Superior temporal gyrus (tissue), 1 donor: ENCODE results near the gene UGGT2.
A peak's percentile ranks its signal among the peaks of the same experiment; 100 is the strongest.
"Not testable (repeated sequence)": the region's sequence is repeated elsewhere in the genome, so short reads cannot be mapped to it uniquely, and the experiment has no call there.

Experiments used
- DNase-seq: peaks from one replicate; pipeline ENCODE4 v3.0.0-alpha.2; 2016; ENCODE audit errors: extremely low spot score

The UGGT2 gene

DNA sequence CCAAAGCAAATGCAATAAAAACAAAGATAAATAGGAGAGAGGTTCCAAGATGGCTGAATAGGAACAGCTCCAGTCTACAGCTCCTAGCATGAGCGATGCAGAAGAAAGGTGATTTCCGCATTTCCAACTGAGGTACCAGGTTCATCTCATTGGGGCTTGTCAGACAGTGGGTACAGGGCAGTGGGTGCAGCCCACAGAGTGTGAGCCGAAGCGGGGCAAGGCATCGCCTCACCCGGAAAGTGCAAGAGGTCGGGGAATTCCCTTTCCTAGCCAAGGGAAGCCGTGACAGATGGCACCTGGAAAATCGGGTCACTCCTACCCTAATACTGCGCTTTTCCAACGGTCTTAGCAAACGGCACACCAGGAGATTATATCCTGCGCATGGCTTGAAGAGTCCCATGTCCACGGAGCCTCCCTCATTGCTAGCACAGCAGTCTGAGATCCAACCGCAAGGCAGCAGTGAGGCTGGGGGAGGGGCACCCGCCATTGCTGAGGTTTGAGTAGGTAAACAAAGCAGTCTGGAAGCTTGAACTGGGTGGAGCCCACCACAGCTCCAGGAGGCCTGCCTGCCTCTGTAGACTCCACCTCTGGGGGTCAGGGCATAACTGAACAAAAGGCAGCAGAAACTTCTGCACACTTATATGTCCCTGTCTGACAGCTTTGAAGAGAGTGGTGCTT lies 6.6 kb downstream of the UGGT2 start:
- DNase-seq, result not testable (repeated sequence)

- DNase-seq, result no peak
Observed at GRCh38 chr13:96044238-96044637, 9.0 kb downstream of the UGGT2 start.

DNA sequence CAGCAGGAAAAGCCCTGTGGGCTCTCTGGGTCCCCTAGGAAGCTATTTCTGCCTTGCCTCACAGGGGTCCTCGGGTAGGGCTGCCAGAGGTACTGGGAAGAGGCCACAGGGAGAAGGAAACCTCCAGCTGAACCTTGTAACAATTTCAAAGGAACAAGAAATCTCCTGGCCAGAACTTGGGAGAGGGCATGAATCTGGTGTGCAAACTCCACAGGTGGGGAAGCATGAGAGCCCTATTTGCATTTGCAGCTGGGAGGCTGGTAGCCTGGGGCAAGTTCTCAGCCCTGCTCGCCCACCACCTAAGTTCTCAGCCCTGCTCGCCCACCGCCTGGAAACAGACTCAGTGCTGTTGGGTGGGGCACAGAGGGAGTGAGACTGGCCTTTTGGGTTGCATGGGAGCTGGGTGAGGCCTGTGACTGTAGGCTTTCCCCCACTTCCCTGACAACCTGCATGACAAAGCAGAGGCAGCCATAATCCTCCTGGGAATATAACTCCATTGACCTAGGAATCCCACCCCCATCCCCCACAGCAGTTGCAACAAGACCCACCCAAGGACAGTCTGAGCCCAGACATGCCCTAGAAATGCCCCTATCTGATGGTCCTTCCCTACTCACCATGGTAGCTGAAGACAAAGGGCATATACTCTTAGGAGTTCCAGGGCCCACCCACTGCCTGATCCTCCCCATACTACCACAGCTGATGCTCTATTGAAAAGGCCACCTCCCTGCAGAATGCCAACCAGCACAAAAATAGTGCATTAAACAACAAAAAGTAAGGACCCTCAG lies 11.7 kb downstream of the UGGT2 start:
- no peak for DNase-seq

- DNase-seq, result no peak
Observed at GRCh38 chr13:96036515-96036914, 16.7 kb downstream of the UGGT2 start.

DNA sequence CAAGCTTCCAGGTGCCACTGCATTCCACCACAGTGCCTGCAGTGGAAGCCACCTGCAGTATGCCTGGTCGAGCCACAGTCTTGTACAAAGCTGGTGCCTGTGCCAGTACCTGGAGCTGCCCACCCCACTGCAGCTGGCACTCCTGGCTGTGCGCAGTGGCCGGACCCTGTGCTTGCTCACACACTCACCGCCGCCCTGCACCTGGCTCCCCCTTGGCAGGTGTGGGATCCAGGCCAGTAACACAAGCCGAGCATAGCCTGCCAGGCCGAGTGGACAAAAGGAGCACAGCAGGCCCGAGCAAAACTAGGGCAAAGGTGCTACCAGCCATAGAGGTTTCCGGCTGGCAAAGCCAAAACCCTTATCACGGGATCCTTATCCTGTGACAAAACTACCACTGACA lies 18.5 kb downstream of the UGGT2 start:
- no peak for DNase-seq

DNA sequence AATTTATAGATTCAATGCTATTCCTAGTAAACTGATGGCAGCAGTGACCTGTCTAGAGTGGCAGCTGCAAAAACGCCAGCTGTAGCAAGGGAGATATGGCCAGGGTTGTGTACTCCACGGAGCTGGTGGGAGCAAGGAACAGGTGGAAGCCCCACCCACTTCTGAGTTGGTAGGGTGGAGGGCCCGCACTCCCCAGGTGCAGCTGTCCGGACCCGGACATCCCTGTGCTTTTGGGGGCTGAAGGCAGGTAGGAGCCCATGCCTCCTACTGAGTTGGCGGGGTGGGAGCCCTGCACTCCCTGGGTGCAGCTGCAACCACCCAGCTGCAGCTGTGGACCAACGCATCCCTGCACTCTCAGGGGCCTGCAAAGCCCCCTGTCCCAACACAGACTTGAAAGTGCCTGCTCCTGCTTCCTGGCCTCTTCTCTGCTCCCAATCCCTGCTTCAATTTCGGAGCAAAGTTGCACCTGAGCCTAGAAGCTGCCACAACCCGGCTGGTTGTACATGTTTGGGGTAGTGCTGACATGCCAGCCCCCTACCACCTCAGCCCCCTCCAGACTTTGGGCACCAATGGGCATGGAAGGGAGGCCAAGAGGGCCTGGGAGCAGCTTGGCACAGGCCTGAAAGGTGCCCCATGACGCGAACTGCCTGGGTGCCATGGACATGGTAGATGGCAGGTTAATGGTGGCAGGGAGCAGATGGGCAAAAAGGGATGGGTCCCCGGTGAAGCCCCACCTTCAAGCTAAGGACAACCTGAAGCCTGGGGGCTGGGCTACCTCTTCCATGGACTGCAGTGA lies 19.8 kb downstream of the UGGT2 start:
- no peak for DNase-seq

DNA sequence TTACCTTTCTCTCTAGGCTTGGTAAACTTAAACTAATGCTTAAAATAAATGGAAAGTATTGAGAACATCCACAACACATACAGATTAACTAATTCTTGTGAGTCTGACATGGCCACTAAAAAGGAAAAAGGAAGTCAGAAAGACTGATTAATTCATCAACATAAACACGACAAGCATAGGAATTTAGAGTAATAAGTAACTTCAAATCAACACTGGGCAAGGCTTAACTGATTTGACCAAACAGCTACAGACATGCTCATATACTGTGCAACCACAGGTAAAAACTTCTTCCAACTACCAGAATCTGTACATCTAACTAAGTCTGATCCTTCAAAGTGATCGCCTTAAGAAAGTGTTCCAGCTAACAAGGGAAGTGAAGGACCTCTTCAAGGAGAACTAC lies 20.5 kb downstream of the UGGT2 start:
- DNase-seq, result no peak

- DNase-seq, result no peak
Observed at GRCh38 chr13:96029002-96029401, 24.2 kb downstream of the UGGT2 start.

- no peak for DNase-seq
Observed at GRCh38 chr13:96027496-96027895, 25.7 kb downstream of the UGGT2 start.

GRCh38 chr13:96025283-96025682 lies 27.9 kb downstream of the UGGT2 start:
- DNase-seq, result no peak

GRCh38 chr13:96020931-96021330 lies 32.3 kb downstream of the UGGT2 start:
- no peak for DNase-seq

DNA sequence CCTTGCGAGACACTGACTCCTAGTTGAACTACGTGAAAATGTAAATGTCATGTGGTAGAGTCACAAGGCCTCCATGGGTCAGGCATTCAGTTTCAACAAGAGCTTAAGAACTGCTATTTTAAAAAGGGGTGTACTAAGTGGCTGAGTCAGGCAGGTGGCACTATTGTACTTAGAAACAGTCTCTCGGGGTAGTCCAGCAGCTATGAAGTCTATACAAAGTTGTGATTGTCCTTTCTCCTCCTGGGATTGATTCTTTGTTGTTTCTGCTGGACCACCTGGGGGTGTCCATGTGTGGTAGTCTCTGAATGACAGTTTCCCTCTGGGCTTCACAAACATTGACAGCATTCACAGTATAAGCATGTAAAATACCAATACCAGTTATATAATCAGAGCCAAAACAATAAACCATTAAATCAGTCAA lies 33.0 kb downstream of the UGGT2 start:
- DNase-seq, result peak; percentile 80

- DNase-seq, result no peak
Observed at GRCh38 chr13:96018135-96018534, 35.1 kb downstream of the UGGT2 start.

DNA sequence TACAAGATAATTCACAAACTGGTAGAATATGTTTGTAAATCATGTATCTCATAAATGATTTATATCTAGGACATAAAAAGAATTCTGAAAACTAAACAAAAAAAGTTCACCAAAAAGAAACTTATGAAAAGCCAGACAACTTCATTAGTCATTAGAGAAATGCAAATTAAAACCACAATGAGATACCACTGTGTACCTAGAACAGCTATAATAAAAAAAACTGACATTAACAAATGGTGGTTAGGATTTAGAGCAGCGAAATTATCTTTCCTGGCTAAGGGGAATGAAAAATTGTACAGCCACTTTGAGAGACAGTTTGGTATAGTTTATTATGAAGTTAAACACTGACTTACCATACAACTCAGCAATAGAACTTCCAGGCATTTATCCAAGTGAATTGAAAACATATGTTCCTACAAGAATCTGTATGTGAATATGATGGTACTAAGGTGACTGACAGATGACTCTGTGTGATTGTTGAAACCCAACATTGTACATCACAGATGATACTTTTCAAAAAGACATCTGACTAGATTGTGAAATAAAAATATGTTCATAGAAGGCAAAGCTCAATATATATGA lies 41.8 kb downstream of the UGGT2 start:
- no peak for DNase-seq

- no peak for DNase-seq
Observed at GRCh38 chr13:96003304-96003703, 49.9 kb downstream of the UGGT2 start.

GRCh38 chr13:96002322-96003131 lies 50.7 kb downstream of the UGGT2 start:
- DNase-seq, result no peak

GRCh38 chr13:96000069-96000468 lies 53.1 kb downstream of the UGGT2 start:
- no peak for DNase-seq

DNA sequence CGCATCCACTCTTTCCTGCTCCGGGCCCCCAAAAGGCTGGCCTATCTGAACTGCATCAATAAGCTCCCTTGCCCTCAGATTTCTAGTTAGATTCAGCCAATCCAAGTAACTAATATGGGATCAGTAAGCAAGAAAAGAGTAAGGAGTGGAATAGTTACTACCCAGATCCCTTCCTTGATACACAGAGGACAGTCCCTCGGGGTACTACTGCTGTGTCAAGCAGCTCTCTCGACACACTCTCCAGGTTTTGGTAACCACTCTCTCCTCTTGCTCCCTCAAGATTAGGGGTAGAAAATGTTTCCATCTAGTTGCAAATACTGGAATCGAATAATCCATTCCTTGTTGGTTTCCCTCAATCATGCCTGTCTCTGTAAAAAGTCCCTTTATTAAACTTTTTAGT lies 65.4 kb downstream of the UGGT2 start:
- DNase-seq, result no peak

DNA sequence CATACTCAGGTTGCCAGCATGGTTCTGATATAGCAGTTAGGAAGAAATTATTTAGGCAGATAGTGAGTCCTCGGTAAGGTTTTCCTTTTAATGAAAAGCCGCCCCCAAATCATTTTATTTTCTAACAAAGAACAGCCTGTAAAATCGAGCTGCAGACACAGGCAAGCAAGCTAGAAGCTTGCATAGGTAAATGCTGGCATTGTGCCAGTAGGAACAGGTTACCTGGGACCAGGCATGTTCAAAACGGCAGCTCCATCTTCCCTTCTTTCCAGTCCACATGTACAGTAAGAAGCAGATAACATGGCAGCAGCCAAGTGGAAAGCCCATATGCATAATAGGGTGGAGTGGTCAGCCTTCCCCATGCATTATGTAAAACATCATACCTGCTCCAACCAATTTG lies 71.1 kb downstream of the UGGT2 start:
- DNase-seq, result no peak

GRCh38 chr13:95972651-95973050 lies 80.5 kb downstream of the UGGT2 start:
- DNase-seq, result not testable (repeated sequence)

GRCh38 chr13:95970878-95971277 lies 82.3 kb downstream of the UGGT2 start:
- DNase-seq, result no peak
